Smooth muscle cell (in vitro differentiated cells): ENCODE data around the gene ATP9A. TPM values are rescaled to one million over a fixed set of nuclear protein-coding genes. Genes with fewer than 3 reads are reported as not detected.

Experiments
- DNase-seq: peaks from one replicate; lab custom pipeline; 2025; ENCODE audit not compliant: unreplicated experiment; lab: John Stamatoyannopoulos, UW
- H2AFZ ChIP-seq: fragments of 200-600 bp; sonication (generic); 2 replicates; pipeline ENCODE4 v1.6.0; 2016; ENCODE audit warnings: antibody characterized with exemption, low read depth, mild to moderate bottlenecking
- H3F3A ChIP-seq: fragments of 200-600 bp; sonication (generic); 2 replicates; pipeline ENCODE4 v1.6.0; 2017; ENCODE audit warnings: antibody characterized with exemption, low read depth
- H3K27ac ChIP-seq: fragments of 200-600 bp; sonication (generic); 2 replicates; pipeline ENCODE4 v1.5.1; 2016; ENCODE audit warnings: low read depth, mild to moderate bottlenecking
- H3K27me3 ChIP-seq: fragments of 200-600 bp; sonication (generic); 2 replicates; pipeline ENCODE4 v1.6.1; 2016; ENCODE audit warnings: low read depth, mild to moderate bottlenecking
- H3K36me3 ChIP-seq: fragments of 200-600 bp; sonication (generic); 2 replicates; pipeline ENCODE4 v1.5.1; 2016; ENCODE audit warnings: low read depth
- H3K4me1 ChIP-seq: fragments of 200-600 bp; sonication (generic); 2 replicates; pipeline ENCODE4 v1.5.1; 2016; ENCODE audit warnings: low read depth
- H3K4me2 ChIP-seq: fragments of 200-600 bp; sonication (generic); 2 replicates; pipeline ENCODE4 v1.6.0; 2016; ENCODE audit warnings: mild to moderate bottlenecking
- H3K4me3 ChIP-seq: fragments of 200-600 bp; sonication (generic); 2 replicates; pipeline ENCODE4 v1.5.1; 2016; ENCODE audit warnings: mild to moderate bottlenecking
- H3K79me2 ChIP-seq: fragments of 200-600 bp; sonication (generic); 2 replicates; pipeline ENCODE4 v1.6.0; 2016; ENCODE audit warnings: low read depth, mild to moderate bottlenecking
- H3K9ac ChIP-seq: fragments of 200-600 bp; sonication (generic); 2 replicates; pipeline ENCODE4 v1.6.0; 2016; ENCODE audit warnings: low read depth
- H3K9me3 ChIP-seq: fragments of 200-600 bp; sonication (generic); replicated peaks from 2 replicates; pipeline ENCODE4 v1.5.1; 2016; ENCODE audit warnings: low read depth
- H4K20me1 ChIP-seq: fragments of 200-600 bp; sonication (generic); 2 replicates; pipeline ENCODE4 v1.6.0; 2016; ENCODE audit warnings: low read depth
- WGBS: methylation state at CpG from one replicate; pipeline ENCODE4 v1.1.7; 2016; ENCODE audit warnings: low lambda C conversion rate; 5-methylcytosine and 5-hydroxymethylcytosine counted together
- polyA plus RNA-seq: library from polyadenylated mRNA; unstranded; fragments of >200 nt; fragmentation: Nextera tagmentation; extraction: Ambion mirVana; gene quantifications from 2 replicates; pipeline ENCODE4 v1.2.1, GENCODE V29; 2016
- total RNA-seq: library from RNA; depleted of rRNA; stranded (reverse); fragments of >200 nt; gene quantifications from 2 replicates; pipeline ENCODE4 v1.2.3, GENCODE V29; 2014
- TF ChIP-seq, protein P1 (sequence below): fragments of 200-600 bp; sonication (generic); IDR thresholded peaks from 2 replicates; pipeline ENCODE4 v1.5.1; 2017; ENCODE audit warnings: borderline replicate concordance, mild to moderate bottlenecking, antibody characterized with exemption; ENCODE audit not compliant: insufficient read depth, poor library complexity, severe bottlenecking

The ATP9A gene
- total and polyA plus RNA-seq, 2 experiments from 2014 or later = 3.4 to 8.0 TPM

DNA sequence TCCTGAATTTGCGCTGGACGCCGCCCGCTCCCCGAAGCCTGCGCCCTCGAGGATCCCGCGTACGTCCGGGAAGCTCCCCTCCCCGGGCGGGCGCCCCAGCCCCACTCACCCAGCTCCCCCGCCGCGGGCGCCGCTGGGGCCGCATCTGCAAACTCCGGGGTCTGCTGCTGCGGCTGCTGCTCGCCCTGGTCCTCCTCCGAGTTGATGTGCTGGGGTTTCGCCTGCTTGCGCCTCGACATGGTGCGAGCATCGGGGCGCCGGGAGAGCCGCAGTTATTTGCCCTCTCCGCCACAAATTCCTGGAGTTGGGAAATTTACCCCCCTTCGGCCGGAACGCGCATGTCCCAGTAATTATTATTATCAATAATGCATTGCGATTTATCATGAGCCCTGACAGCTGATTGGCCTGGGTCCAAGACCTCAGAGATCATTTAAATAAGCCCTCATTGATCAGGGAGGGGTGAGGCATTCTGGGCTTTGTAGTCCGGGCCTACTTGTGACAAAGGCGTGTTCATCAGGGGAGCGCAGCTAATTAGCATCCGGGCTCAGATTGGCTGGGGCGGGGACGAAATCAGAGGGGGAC, 34.1 kb upstream of the ATP9A start, which contains the start of gene SALL4:
Gene SALL4 (minus strand): TSS at position 352 of the 582 bp plus-strand sequence. CDS start 113 bp downstream, at position 239.
- peak within 1 kb of the TSS; percentile 76 for H3K9ac ChIP-seq
- TF ChIP-seq, protein P1, sequence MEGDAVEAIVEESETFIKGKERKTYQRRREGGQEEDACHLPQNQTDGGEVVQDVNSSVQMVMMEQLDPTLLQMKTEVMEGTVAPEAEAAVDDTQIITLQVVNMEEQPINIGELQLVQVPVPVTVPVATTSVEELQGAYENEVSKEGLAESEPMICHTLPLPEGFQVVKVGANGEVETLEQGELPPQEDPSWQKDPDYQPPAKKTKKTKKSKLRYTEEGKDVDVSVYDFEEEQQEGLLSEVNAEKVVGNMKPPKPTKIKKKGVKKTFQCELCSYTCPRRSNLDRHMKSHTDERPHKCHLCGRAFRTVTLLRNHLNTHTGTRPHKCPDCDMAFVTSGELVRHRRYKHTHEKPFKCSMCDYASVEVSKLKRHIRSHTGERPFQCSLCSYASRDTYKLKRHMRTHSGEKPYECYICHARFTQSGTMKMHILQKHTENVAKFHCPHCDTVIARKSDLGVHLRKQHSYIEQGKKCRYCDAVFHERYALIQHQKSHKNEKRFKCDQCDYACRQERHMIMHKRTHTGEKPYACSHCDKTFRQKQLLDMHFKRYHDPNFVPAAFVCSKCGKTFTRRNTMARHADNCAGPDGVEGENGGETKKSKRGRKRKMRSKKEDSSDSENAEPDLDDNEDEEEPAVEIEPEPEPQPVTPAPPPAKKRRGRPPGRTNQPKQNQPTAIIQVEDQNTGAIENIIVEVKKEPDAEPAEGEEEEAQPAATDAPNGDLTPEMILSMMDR = no peak
- whole genome bisulfite sequencing = 1% methylated on average over 35 of the region's 44 CpGs
- H3K79me2 ChIP-seq = peaks cover 39% of the 10 kb centered on the region
- H3K9me3 ChIP-seq = no peaks in the 10 kb centered on the region
- DNase-seq = no peak
- no peaks in the 10 kb centered on the region for H3K27me3 ChIP-seq
- H3F3A ChIP-seq = peaks cover 28% of the 10 kb centered on the region
- peaks cover 43% of the 10 kb centered on the region for H3K4me1 ChIP-seq
- H3K4me2 ChIP-seq = peak within 1 kb of the TSS; percentile 89
- H2AFZ ChIP-seq = peak within 1 kb of the TSS; percentile 96
- peaks cover 15% of the 10 kb centered on the region for H4K20me1 ChIP-seq
- no peaks in the 10 kb centered on the region for H3K36me3 ChIP-seq
- H3K27ac ChIP-seq = peak within 1 kb of the TSS; percentile 69
- H3K4me3 ChIP-seq = peak within 1 kb of the TSS; percentile 90

DNA sequence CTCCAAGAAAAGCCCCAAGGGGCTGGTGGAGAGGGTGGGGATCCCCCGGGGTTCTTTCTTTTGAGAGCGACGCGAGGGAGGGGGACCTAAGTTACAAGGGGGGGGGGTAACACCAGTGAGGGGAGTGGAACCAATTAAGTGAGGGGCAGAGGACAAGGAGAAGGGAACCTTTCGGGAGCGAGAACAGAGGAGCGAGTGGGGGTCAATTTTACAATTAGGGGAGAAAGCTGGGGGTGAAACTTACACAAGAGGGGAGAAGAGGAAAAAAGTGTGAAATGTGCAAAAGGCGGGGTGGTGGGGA, 33.6 kb upstream of the ATP9A start:
- Histone ChIP-seq H3K27me3 (no peaks in the 10 kb centered on the region), H3F3A (peaks cover 28% of the 10 kb centered on the region), H3K79me2 (peaks cover 44% of the 10 kb centered on the region), H4K20me1 (peaks cover 20% of the 10 kb centered on the region), H2AFZ (peak overlapping the region; percentile 96), H3K4me1 (peaks cover 48% of the 10 kb centered on the region), H3K9ac (peak overlapping the region; percentile 76), H3K27ac (peak overlapping the region; percentile 69), H3K4me2 (peak overlapping the region; percentile 89), H3K4me3 (peak overlapping the region; percentile 90), H3K9me3 (no peaks in the 10 kb centered on the region), H3K36me3 (no peaks in the 10 kb centered on the region)
- WGBS = 0% methylated on average over 3 of the region's 8 CpGs
- TF ChIP-seq, protein P1 = no peak
- no peak for DNase-seq

DNA sequence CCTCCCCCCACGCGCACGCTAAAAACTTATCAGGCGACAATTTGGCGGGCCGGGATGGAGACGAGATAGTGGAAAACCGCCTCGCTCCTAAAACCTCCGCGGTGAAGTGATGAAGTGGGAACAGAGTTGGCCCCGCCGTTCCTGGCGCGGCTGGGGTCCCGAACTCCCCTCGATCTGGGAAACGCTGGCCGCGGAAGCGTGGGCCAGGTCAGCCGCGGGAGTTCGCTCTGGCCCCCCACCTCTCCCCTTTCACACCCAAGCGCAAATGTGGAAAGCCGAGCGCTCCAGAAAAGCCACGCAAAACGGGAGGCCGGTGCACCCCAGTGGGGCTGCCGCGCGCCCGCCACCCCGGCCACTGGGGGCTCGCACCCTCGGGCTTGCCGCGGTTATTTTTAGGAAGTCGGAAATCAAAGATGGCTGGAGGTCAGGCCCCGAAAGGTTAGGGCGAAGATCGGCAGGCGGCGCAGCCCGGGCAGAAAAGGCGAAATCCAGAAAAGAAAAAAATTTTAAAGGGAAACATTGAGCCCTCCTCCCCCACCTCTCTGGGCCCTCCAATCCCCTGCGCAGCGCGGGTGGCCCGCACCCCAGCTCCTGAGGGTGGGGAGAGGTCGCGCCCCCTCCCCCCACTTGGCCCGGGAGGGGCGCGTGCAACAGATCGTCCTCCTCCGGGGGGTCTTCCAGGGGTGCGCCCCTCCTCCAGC, 33.1 kb upstream of the ATP9A start:
- Histone ChIP-seq H3K9ac (peak overlapping the region; percentile 76), H3F3A (peaks cover 28% of the 10 kb centered on the region), H3K4me3 (peak overlapping the region; percentile 90), H3K79me2 (peaks cover 49% of the 10 kb centered on the region), H3K4me1 (peaks cover 53% of the 10 kb centered on the region), H2AFZ (peak overlapping the region; percentile 96), H3K27ac (peak overlapping the region; percentile 69), H3K9me3 (no peaks in the 10 kb centered on the region), H3K36me3 (no peaks in the 10 kb centered on the region), H3K4me2 (peak overlapping the region; percentile 89), H3K27me3 (no peaks in the 10 kb centered on the region), H4K20me1 (peaks cover 25% of the 10 kb centered on the region)
- no peak for DNase-seq
- under 1% methylated on average over 56 of the region's 59 CpGs for WGBS
- TF ChIP-seq, protein P1 = no peak

DNA sequence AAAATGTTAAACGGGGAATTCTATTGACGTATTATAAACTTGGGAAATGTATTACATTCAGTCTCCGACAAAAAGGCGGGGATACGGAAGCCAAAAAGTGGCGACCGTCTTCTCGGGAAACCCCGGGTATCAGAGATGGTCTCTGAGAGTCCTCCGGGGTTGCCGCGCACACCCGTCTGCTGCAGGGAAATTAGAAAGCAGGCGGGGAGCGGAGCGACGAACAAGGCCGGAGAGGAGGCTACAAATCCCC, 32.6 kb upstream of the ATP9A start:
- DNase-seq = no peak
- H3K27me3 ChIP-seq = no peaks in the 10 kb centered on the region
- no peaks in the 10 kb centered on the region for H3K9me3 ChIP-seq
- H3F3A ChIP-seq = peaks cover 28% of the 10 kb centered on the region
- H3K9ac ChIP-seq = peak overlapping the region; percentile 76
- peak overlapping the region; percentile 89 for H3K4me2 ChIP-seq
- H2AFZ ChIP-seq = peak overlapping the region; percentile 96
- H3K4me3 ChIP-seq = peak overlapping the region; percentile 90
- H3K36me3 ChIP-seq = no peaks in the 10 kb centered on the region
- peak overlapping the region; percentile 69 for H3K27ac ChIP-seq
- WGBS = under 1% methylated on average over 18 of the region's 18 CpGs
- H3K4me1 ChIP-seq = peaks cover 57% of the 10 kb centered on the region
- H3K79me2 ChIP-seq = peaks cover 53% of the 10 kb centered on the region
- peaks cover 28% of the 10 kb centered on the region for H4K20me1 ChIP-seq
- TF ChIP-seq, protein P1 = no peak
